Heart right ventricle (tissue), 16 donors: ENCODE results near the gene TDG. TPM values are rescaled to one million over a fixed set of nuclear protein-coding genes. Genes with fewer than 3 reads are reported as not detected.

Experiments
- ATAC-seq, 8 donors: fragments of 200-7000 bp; cut with Tn5 transposase; one replicate each; pipeline ENCODE4 v1.9.1; 2020; ENCODE audit warnings: mild to moderate bottlenecking in 8 of 8, moderate library complexity in 8 of 8, moderate number of reproducible peaks in 1 of 8
- DNase-seq, 2 donors: peaks; one replicate each; pipeline ENCODE4 v3.0.0-alpha.2; 2020
- H3K27ac ChIP-seq, 10 donors: fragments of 200-600 bp; sonication (generic) in 2 of 10; one replicate each; pipeline versions ENCODE4 v1.5.0 to v1.8.0; 2020 to 2022; ENCODE audit warnings: mild to moderate bottlenecking in 3 of 10
- H3K27me3 ChIP-seq, 7 donors: fragments of 200-600 bp; one replicate each; pipeline ENCODE4 v1.8.0; 2021 to 2022; ENCODE audit warnings: mild to moderate bottlenecking in 2 of 7
- H3K36me3 ChIP-seq, 9 donors: fragments of 200-600 bp; sonication (generic) in 1 of 9; one replicate each; pipeline versions ENCODE4 v1.5.0 to v1.8.0; 2020 to 2022; ENCODE audit warnings: mild to moderate bottlenecking in 2 of 9
- H3K4me1 ChIP-seq, 9 donors: fragments of 200-600 bp; sonication (generic) in 1 of 9; one replicate each; pipeline versions ENCODE4 v1.5.0 to v1.8.0; 2020 to 2022; ENCODE audit warnings: mild to moderate bottlenecking in 4 of 9
- H3K4me3 ChIP-seq, 10 donors: fragments of 200-600 bp; sonication (generic) in 2 of 10; one replicate each; pipeline versions ENCODE4 v1.5.0 to v1.8.0; 2020 to 2022; ENCODE audit warnings: mild to moderate bottlenecking in 7 of 10, moderate library complexity in 2 of 10
- H3K9me3 ChIP-seq, 11 donors: fragments of 200-600 bp in 10 of 11; sonication (generic) in 2 of 11; one replicate each; pipeline versions ENCODE4 v1.5.0 to v1.8.0; 2013 to 2022; ENCODE audit warnings: mild to moderate bottlenecking in 2 of 11, control low read depth in 1 of 11, moderate library complexity in 1 of 11
- CTCF ChIP-seq, 9 donors: fragments of 200-600 bp; sonication (generic) in 2 of 9; IDR thresholded peaks; one replicate each; pipeline versions ENCODE4 v1.5.0 to v1.8.0; 2021 to 2022; ENCODE audit warnings: antibody characterized with exemption in 9 of 9, mild to moderate bottlenecking in 5 of 9, moderate library complexity in 1 of 9
- WGBS, 2 donors: extraction: QIAGEN DNeasy Blood & Tissue Kit; methylation state at CpG; one replicate each; pipeline ENCODE4 v1.1.7; 2013; ENCODE audit warnings: inconsistent platforms in 1 of 2; 5-methylcytosine and 5-hydroxymethylcytosine counted together
- intact Hi-C, 10 donors: fragments of 100-400 bp; cut with DNase I; formaldehyde crosslinking; loops; one replicate each; pipeline versions ENCODE4 v1.11.1 to v1.14.2; 2022
- polyA plus RNA-seq, 2 donors: library from polyadenylated mRNA; stranded (reverse); fragments of 200-250 nt; gene quantifications; one replicate each; pipeline ENCODE4 v1.2.3, GENCODE V29; 2013
- total RNA-seq, 10 donors: library from RNA; stranded (reverse); fragmentation: NEBNext Ultra II Directional in 3 of 10; extraction: Animal tissue kit (Norgen Biotek cat#: 25700) in 3 of 10; gene quantifications; one replicate each; pipeline versions ENCODE4 v1.2.1 to v1.2.4, GENCODE V29; 2021 to 2023
- donor health status: Arrhythmogenic right ventricular cardiomyopathy.
- donor health status: ischemic (EF 13 %, LVEDD 7.1; RV severe dilation, severe dysfunction).
- donor health status: healthy with polysubstance abuse.
- donor health status: DM: no; HTN: yes; CAD: no.
- donor health status: DM: no; HTN: no; CAD: no.
- donor health status: ischemic (EF 25% LVEDD 6.9; RV normal size, moderate dysfunction).
- donor health status: ischemic (EF 25% LVEDD 5.7; RV mildly dilated, moderate dysfunction).
- donor health status: healthy.
- donor health status: DM: yes; HTN: yes; CAD: no.
- donor health status: Ischemic cardiomyopathy.
- donor health status: ischemic (EF 35%, LVEDD 5.7; RV mildly dilated, moderate dysfunction).
- donor health status: nonischemic (EF 11% LVEDD 7.7; RV severe dilation, severe dysfunction).
- donor health status: DM: yes; HTN: yes; CAD: no.
- donor health status: PGD.
- donor health status: ischemic (EF 29% LVEDD 5.4; RV normal size, mild dysfunction).
- donor health status: nonischemic (EF 23%, LVEDD 6.1; RV moderate dilation, normal function).

Gene TDG
- total and polyA plus RNA-seq, 12 donors, result 8.7 to 17.4 (median 11.7) TPM

- H3K27ac ChIP-seq, result no peak overlapping the region
- TF ChIP-seq CTCF (IDR thresholded peaks at IDR 0.05), result no peak
- peaks cover 0 to 7% (median 0%) of the 10 kb centered on the region in 7 donors for H3K27me3 ChIP-seq
- DNase-seq, result no peak
- 72 to 84% methylated on average over 5 of the region's 5 CpGs for WGBS, 2 donors
- H3K4me1 ChIP-seq, result peaks cover 0 to 21% (median 0%) of the 10 kb centered on the region in 9 donors
- ATAC-seq, result no peak
- intact Hi-C loops, result loop anchor here in 4 of 10 donors (1.0 to 10.0 kb wide), 3 partner anchors 44 to 66 kb away; partner anchors contain the start of gene HCFC2 (in 2 of the 4)
- no peaks in the 10 kb centered on the region for H3K36me3 ChIP-seq
- no peaks in the 10 kb centered on the region for H3K9me3 ChIP-seq
- no peak overlapping the region for H3K4me3 ChIP-seq
Observed at GRCh38 chr12:103998976-103999375, 33.3 kb downstream of the TDG start.

- Histone ChIP-seq H3K27me3 (peaks cover 0 to 7% (median 0%) of the 10 kb centered on the region in 7 donors), H3K27ac (no peak overlapping the region), H3K4me3 (no peak overlapping the region), H3K36me3 (no peaks in the 10 kb centered on the region), H3K4me1 (peaks cover 0 to 21% (median 0%) of the 10 kb centered on the region in 9 donors), H3K9me3 (peaks cover 0 to 4% (median 0%) of the 10 kb centered on the region in 11 donors)
- intact Hi-C loops, result no loop called here
- ATAC-seq (no peak), DNase-seq (no peak)
- TF ChIP-seq CTCF (IDR thresholded peaks at IDR 0.05), result no peak
- WGBS, 2 donors, result 64 to 80% methylated on average over 3 of the region's 3 CpGs
Observed at GRCh38 chr12:104000807-104001434, 35.2 kb downstream of the TDG start.

GRCh38 chr12:104002686-104003085 is 37.0 kb downstream of the TDG start:
- Histone ChIP-seq H3K4me3 (no peak overlapping the region), H3K27me3 (peaks cover 0 to 7% (median 0%) of the 10 kb centered on the region in 7 donors), H3K27ac (no peak overlapping the region), H3K9me3 (peaks cover 0 to 4% (median 0%) of the 10 kb centered on the region in 11 donors), H3K36me3 (no peaks in the 10 kb centered on the region), H3K4me1 (peaks cover 0 to 7% (median 0%) of the 10 kb centered on the region in 9 donors)
- WGBS, 2 donors, result 96 to 97% methylated on average over 3 of the region's 3 CpGs
- no peak for TF ChIP-seq CTCF (IDR thresholded peaks at IDR 0.05)
- ATAC-seq, result no peak
- no peak for DNase-seq
- intact Hi-C loops, result no loop called here

- Histone ChIP-seq H3K27me3 (peaks cover 0 to 7% (median 0%) of the 10 kb centered on the region in 7 donors), H3K4me3 (no peak overlapping the region), H3K9me3 (peaks cover 0 to 4% (median 0%) of the 10 kb centered on the region in 11 donors), H3K27ac (no peak overlapping the region), H3K36me3 (no peaks in the 10 kb centered on the region), H3K4me1 (no peaks in the 10 kb centered on the region)
- ATAC-seq (no peak), DNase-seq (no peak)
- WGBS, 2 donors, result 71 to 75% methylated on average over 2 of the region's 2 CpGs
- no peak for TF ChIP-seq CTCF (IDR thresholded peaks at IDR 0.05)
- intact Hi-C loops, result no loop called here
Observed at GRCh38 chr12:104003596-104003995, 37.9 kb downstream of the TDG start.
